Lung (tissue), 12 donors: ENCODE results near the gene GULP1. TPM values are rescaled to one million over a fixed set of nuclear protein-coding genes. Genes with fewer than 3 reads are reported as not detected.

Experiments
- ATAC-seq: fragments of 200-7000 bp; cut with Tn5 transposase; one replicate; pipeline ENCODE4 v1.9.1; 2020; ENCODE audit warnings: moderate number of reproducible peaks; ENCODE audit not compliant: insufficient read depth, low FRiP score
- DNase-seq, 3 donors: peaks; one replicate each; pipeline ENCODE4 v3.0.0-alpha.2; 2013 to 2017
- H3K27ac ChIP-seq, 2 donors: one replicate each; pipeline ENCODE4 v1.5.1; 2013; ENCODE audit warnings: mild to moderate bottlenecking in 2 of 2, moderate library complexity in 2 of 2, control low read depth in 1 of 2, inconsistent platforms in 1 of 2, low read depth in 1 of 2, low read length in 1 of 2
- H3K27me3 ChIP-seq, 3 donors: one replicate each; pipeline ENCODE4 v1.5.1; 2013; ENCODE audit warnings: low read length in 2 of 3; ENCODE audit not compliant: control insufficient read depth in 3 of 3, insufficient read depth in 3 of 3
- H3K36me3 ChIP-seq, 4 donors: one replicate each; pipeline ENCODE4 v1.5.1; 2013; ENCODE audit warnings: low read length in 4 of 4, mild to moderate bottlenecking in 1 of 4, moderate library complexity in 1 of 4; ENCODE audit not compliant: control insufficient read depth in 4 of 4, insufficient read depth in 4 of 4
- H3K4me1 ChIP-seq, 5 donors: one replicate each; pipeline ENCODE4 v1.5.1; 2013; ENCODE audit warnings: low read length in 5 of 5, mild to moderate bottlenecking in 2 of 5, moderate library complexity in 1 of 5; ENCODE audit not compliant: control insufficient read depth in 5 of 5, insufficient read depth in 5 of 5
- H3K4me3 ChIP-seq: one replicate; pipeline ENCODE4 v1.5.1; 2013; ENCODE audit warnings: mild to moderate bottlenecking, control low read depth, moderate library complexity
- H3K9ac ChIP-seq, 2 donors: one replicate each; pipeline ENCODE4 v1.5.1; 2013; ENCODE audit warnings: low read length in 2 of 2, control low read depth in 1 of 2; ENCODE audit not compliant: insufficient read depth in 1 of 2
- H3K9me3 ChIP-seq, 4 donors: one replicate each; pipeline ENCODE4 v1.5.1; 2013; ENCODE audit warnings: low read length in 3 of 4, mild to moderate bottlenecking in 1 of 4, moderate library complexity in 1 of 4; ENCODE audit not compliant: control insufficient read depth in 4 of 4, insufficient read depth in 3 of 4
- WGBS, 2 donors: extraction: QIAGEN DNeasy Blood & Tissue Kit; methylation state at CpG; one replicate each; pipeline ENCODE4 v1.1.7; 2013; 5-methylcytosine and 5-hydroxymethylcytosine counted together
- polyA plus RNA-seq, 2 donors: library from polyadenylated mRNA; stranded (reverse); fragments of 200-250 nt; gene quantifications; one replicate each; pipeline ENCODE4 v1.2.1, GENCODE V29; 2013
- total RNA-seq, 2 donors: library from RNA; depleted of rRNA in 1 of 2; stranded (reverse); fragments of >200 nt in 1 of 2; gene quantifications; one replicate each; pipeline ENCODE4 v1.2.1, GENCODE V29; 2014 to 2021
- TF ChIP-seq, protein P1 (sequence below): IDR thresholded peaks from 2 replicates; pipeline ENCODE4 v1.5.1; 2012; ENCODE audit warnings: mild to moderate bottlenecking; ENCODE audit errors: control extremely low read depth, extremely low read depth
- donor health status: control.
- donor health status: control.
- donor health status: Bipolar disorder and iron deficiency.
- donor health status: healthy.
- donor health status: DM: yes; HTN: yes; CAD: no.

The GULP1 gene
- total and polyA plus RNA-seq, 4 donors = 9.1 to 86.7 (median 20.1) TPM

DNA sequence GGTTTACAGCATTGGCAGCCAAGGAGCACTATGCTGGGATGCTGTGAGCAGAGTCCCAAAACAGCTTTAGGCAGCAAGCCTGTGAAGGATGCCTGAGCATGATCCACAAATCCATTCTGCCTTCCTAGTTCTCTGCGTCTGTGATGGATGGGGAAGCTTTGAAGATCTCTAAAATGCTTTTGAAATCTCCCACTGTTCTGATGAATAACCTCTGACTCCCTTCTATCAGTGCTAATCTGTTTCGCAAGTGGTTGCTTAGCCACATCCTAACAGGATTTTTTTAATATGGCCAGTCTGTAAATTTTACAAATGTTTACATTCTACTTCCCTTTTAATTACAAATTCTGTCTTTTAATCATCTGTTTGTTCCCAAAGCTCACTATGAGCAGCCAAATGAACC, 319.2 kb downstream of the GULP1 start:
- H3K4me1 ChIP-seq = peaks cover 0 to 22% (median 0%) of the 10 kb centered on the region in 5 donors
- DNase-seq (peak; percentile 32 to 89 (median 81)), ATAC-seq (no peak)
- WGBS, 2 donors = 61 to 68% methylated on average over 2 of the region's 2 CpGs
- H3K4me3 ChIP-seq = no peak overlapping the region
- no peaks in the 10 kb centered on the region for H3K9me3 ChIP-seq
- no peaks in the 10 kb centered on the region for H3K36me3 ChIP-seq
- no peaks in the 10 kb centered on the region for H3K27me3 ChIP-seq
- TF ChIP-seq, protein P1, sequence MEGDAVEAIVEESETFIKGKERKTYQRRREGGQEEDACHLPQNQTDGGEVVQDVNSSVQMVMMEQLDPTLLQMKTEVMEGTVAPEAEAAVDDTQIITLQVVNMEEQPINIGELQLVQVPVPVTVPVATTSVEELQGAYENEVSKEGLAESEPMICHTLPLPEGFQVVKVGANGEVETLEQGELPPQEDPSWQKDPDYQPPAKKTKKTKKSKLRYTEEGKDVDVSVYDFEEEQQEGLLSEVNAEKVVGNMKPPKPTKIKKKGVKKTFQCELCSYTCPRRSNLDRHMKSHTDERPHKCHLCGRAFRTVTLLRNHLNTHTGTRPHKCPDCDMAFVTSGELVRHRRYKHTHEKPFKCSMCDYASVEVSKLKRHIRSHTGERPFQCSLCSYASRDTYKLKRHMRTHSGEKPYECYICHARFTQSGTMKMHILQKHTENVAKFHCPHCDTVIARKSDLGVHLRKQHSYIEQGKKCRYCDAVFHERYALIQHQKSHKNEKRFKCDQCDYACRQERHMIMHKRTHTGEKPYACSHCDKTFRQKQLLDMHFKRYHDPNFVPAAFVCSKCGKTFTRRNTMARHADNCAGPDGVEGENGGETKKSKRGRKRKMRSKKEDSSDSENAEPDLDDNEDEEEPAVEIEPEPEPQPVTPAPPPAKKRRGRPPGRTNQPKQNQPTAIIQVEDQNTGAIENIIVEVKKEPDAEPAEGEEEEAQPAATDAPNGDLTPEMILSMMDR = no peak
- no peak overlapping the region for H3K9ac ChIP-seq
- no peak overlapping the region for H3K27ac ChIP-seq

DNA sequence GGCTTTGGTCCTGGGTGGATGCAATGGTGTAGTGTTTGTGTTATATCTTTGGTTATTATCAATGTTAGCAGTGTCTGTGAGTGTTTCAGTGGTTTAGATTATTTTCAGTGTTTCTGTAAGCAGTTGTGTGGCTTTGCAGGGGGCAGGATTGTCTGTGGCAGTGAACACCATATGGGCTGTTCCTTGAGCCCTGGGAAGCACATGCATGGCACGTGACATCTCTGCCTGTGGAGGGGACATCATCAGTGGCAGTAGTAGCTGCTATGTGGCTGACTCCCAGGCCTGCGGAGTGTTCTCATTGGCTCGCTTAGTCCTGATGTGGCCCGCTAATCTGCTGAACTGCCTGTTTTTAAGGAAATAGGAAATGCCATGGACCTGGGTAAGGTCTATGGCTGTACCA, 327.5 kb downstream of the GULP1 start:
- TF ChIP-seq, protein P1 = no peak
- no peak for DNase-seq
- no peak for ATAC-seq
- WGBS, 2 donors = 95 to 97% methylated on average over 4 of the region's 4 CpGs
- no peak overlapping the region for H3K9ac ChIP-seq
- H3K36me3 ChIP-seq = no peaks in the 10 kb centered on the region
- H3K27ac ChIP-seq = no peak overlapping the region
- no peaks in the 10 kb centered on the region for H3K27me3 ChIP-seq
- H3K9me3 ChIP-seq = no peaks in the 10 kb centered on the region
- H3K4me1 ChIP-seq = peaks cover 0 to 4% (median 0%) of the 10 kb centered on the region in 5 donors
- H3K4me3 ChIP-seq = no peak overlapping the region

DNA sequence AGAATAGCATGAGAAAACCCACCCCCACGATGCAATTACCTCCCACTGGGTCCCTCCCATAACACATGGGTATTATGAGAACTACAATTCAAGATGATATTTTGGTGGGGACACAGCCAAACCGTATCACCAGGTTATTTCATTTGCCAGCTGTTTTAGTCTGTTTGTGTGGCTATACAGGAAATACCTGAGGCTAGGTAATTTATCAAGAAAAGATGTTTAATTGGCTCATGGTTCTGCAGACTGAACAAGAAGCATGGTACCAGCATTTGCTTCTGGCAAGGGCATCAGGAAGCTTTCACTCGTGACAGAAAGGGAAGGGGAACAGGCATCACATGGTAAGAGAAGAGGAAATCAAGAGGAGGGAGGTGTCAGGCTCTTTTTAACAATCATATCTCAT, 329.2 kb downstream of the GULP1 start:
- Histone ChIP-seq H3K4me3 (no peak overlapping the region), H3K36me3 (no peaks in the 10 kb centered on the region), H3K4me1 (peaks cover 0 to 6% (median 0%) of the 10 kb centered on the region in 5 donors), H3K27ac (no peak overlapping the region), H3K9ac (no peak overlapping the region), H3K27me3 (no peaks in the 10 kb centered on the region), H3K9me3 (no peaks in the 10 kb centered on the region)
- TF ChIP-seq, protein P1 = no peak
- 61 to 66% methylated on average over 3 of the region's 3 CpGs for WGBS, 2 donors
- ATAC-seq (no peak), DNase-seq (no peak)

DNA sequence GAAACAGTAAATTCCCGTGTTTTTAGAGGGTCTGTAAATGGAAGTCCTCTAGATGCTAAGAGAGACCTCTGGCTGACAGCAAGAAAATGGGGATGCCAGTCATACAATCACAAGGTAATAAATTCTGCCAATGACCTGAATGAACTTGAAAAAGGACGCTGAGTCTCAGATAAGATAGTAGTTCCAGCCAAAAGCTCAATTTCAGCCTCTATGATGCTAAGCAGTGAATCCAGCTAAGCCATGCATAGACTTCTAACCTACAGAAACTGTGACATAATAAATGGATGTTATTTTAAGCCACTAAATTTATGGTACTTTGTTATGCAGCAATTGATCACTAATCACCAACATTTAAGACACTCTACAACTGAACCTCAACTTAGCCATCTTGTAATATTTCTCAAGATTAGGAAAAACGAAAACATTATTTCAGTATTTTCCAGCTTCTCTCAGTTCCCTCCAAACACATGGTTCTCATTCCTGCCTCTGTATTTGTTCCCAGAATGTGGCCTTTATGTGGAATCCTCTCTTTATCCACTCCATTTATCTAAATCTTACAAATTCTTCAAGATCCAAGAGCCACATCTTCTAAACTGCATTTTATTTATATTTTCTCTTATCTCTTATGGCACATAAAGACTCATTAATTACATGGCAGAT, 331.1 kb downstream of the GULP1 start:
- no peaks in the 10 kb centered on the region for H3K27me3 ChIP-seq
- no peaks in the 10 kb centered on the region for H3K36me3 ChIP-seq
- H3K4me1 ChIP-seq = peaks cover 0 to 6% (median 0%) of the 10 kb centered on the region in 5 donors
- 74 to 78% methylated on average over 3 of the region's 3 CpGs for WGBS, 2 donors
- H3K9ac ChIP-seq = no peak overlapping the region
- H3K4me3 ChIP-seq = no peak overlapping the region
- TF ChIP-seq, protein P1 = no peak
- no peaks in the 10 kb centered on the region for H3K9me3 ChIP-seq
- ATAC-seq (no peak), DNase-seq (peak in 1 of 3 donors; percentile 13)
- H3K27ac ChIP-seq = no peak overlapping the region
